GM21737 (cell line): Measurements from ENCODE around the gene AKAP10.
"Not testable (repeated sequence)": the region's sequence is repeated elsewhere in the genome, so short reads cannot be mapped to it uniquely, and the experiment has no call there.

Experiments
- ATAC-seq: cut with Tn5 transposase; IDR thresholded peaks from one replicate; pipeline ENCODE4 v1.9.1; 2021; ENCODE audit warnings: mild to moderate bottlenecking, moderate library complexity; ENCODE audit not compliant: unreplicated experiment

The AKAP10 gene

GRCh38 chr17:19979917-19980770 is 2.5 kb upstream of the AKAP10 start:
- ATAC-seq = no peak

- no peak for ATAC-seq
Observed at GRCh38 chr17:19978805-19979211, 1.2 kb upstream of the AKAP10 start.

GRCh38 chr17:19978209-19978802 is 678 bp upstream of the AKAP10 start:
- ATAC-seq = peak; percentile 34

- ATAC-seq = no peak
Observed at GRCh38 chr17:19975601-19976000, 2.0 kb downstream of the AKAP10 start.

- ATAC-seq = no peak
Observed at GRCh38 chr17:19973156-19973555, 4.5 kb downstream of the AKAP10 start.

GRCh38 chr17:19962954-19963353 is 14.7 kb downstream of the AKAP10 start:
- not testable (repeated sequence) for ATAC-seq

- no peak for ATAC-seq
Observed at GRCh38 chr17:19958023-19958422, 19.6 kb downstream of the AKAP10 start.

GRCh38 chr17:19955099-19955498 is 22.5 kb downstream of the AKAP10 start:
- no peak for ATAC-seq

GRCh38 chr17:19951411-19951810 is 26.2 kb downstream of the AKAP10 start:
- not testable (repeated sequence) for ATAC-seq

- not testable (repeated sequence) for ATAC-seq
Observed at GRCh38 chr17:19950624-19951195, 26.9 kb downstream of the AKAP10 start.

GRCh38 chr17:19948116-19948943 is 29.3 kb downstream of the AKAP10 start:
- no peak for ATAC-seq

GRCh38 chr17:19946921-19947320 is 30.7 kb downstream of the AKAP10 start:
- ATAC-seq = no peak

- ATAC-seq = no peak
Observed at GRCh38 chr17:19945009-19945626, 32.5 kb downstream of the AKAP10 start.

- no peak for ATAC-seq
Observed at GRCh38 chr17:19943599-19943998, 34.0 kb downstream of the AKAP10 start.

GRCh38 chr17:19943026-19943425 is 34.6 kb downstream of the AKAP10 start:
- ATAC-seq = no peak

- ATAC-seq = no peak
Observed at GRCh38 chr17:19940722-19941464, 36.7 kb downstream of the AKAP10 start.

- ATAC-seq = no peak
Observed at GRCh38 chr17:19939993-19940721, 37.5 kb downstream of the AKAP10 start.

- no peak for ATAC-seq
Observed at GRCh38 chr17:19938736-19939135, 38.9 kb downstream of the AKAP10 start.

- no peak for ATAC-seq
Observed at GRCh38 chr17:19937522-19937921, 40.1 kb downstream of the AKAP10 start.
